Femur (tissue), 1 donor: Measurements from ENCODE around the gene RASGEF1C.

Experiments
- DNase-seq: peaks from one replicate; pipeline ENCODE4 v3.0.0-alpha.2; 2017

The RASGEF1C gene

DNA sequence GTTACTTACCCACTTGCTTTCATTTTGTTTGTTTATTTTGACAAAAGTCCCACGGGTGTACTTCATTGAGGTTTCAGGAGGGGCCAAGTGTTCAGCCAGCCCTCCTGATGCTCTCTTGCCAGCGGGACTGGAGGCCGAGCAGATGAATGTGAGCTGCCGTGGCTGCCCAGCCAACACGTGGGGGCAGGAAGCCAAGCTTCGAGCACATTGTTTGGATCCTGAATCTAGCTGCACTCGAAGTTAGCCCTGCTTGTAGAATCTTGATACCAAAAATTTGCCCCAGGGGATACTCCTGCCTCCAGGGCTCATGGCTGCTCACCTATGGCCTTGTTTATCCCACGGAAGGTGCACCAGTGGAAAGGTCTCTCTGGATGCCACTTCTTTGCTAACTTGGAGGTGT lies 49.3 kb downstream of the RASGEF1C start:
- peak; percentile 22 for DNase-seq

DNA sequence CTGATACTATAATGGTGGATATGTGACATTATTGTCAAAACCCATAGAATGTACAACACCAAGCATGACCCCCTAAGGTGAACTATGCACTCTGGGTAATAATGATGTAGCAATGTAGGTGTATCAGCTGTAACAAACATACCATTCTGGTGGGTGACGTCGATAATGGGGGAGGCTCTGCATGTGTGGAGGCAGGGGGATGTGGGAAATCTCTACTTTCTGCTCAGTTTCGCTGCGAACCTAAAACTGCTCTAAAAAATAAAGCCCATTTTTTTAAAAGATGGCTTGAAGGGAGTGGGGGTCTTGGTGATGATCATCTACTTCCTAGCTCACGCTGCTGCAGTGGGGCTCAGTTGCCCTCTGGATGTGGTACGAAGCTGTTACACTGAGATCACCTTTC lies 51.1 kb downstream of the RASGEF1C start:
- no peak for DNase-seq

DNA sequence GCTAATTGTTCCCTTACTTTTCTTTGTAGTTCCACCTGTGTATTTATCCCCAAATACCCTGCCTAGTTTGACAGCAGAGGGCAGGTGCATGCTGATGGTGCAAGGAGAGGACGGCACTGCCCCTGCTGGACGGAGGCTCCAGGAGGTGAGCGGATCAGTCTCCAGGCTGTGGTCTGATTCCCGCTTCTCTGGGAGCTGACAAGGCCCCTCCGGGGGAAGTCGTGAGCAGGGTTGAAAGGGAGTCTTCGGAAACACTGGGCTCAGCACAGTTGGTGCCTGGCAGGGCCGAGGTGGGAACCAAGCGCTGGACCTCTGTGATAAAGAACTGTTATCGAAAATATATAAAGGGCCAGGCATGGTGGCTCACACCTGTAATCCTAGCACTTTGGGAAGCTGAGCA lies 52.9 kb downstream of the RASGEF1C start:
- DNase-seq: no peak

DNA sequence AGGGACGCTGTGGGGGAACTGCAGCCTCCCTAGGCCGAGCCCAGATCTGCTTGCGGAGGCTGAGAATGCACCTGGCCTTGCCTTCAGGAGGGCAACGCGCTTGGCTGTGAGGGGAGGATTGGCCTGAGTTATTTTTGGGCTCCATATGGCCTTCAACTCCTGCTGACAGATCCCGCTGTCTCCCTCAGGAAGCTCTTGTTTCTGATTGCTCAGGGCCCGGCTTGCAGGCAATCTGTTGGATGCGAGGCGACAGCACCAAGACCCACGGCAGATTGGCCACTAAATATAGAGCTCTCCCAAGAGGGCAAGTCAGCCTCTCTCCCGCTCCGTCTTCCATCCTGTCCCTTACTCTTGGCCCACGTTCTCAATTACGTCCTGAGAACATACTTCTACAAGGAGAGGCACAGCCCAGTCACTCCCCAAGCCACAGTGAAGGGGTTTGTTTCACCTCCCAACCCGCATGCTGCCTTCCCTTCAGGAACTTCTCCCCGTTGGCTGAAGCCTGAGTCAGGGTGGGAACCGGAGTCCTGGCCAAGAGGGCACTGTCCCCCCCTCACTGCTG lies 53.6 kb downstream of the RASGEF1C start:
- peak; percentile 36 for DNase-seq

DNA sequence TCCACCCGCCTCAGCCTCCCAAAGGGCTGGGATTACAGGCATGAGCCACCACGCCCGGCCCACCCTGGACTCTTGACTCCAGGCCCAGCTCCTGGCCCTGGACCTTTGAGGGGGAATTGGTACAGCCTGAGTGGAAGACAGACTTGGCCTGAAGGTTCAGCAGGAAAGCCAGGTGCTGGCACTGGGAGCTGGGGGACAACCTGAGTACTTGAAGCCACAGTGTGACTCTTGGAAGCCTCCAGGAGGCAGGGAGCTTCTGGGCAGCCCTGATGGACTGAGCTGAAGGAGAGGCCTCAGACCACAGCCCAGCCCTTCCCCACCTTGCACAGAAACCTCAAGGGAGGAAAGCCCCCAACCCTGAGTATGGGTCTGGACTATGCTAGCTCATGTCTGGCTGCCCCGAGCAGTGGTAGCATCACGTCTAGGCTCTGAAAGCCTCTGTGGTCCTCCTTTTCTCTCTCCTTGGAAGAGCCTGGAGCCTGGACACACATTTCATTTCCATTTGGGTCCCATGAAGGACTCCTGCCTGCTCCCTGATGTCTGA lies 54.1 kb downstream of the RASGEF1C start:
- no peak for DNase-seq

DNA sequence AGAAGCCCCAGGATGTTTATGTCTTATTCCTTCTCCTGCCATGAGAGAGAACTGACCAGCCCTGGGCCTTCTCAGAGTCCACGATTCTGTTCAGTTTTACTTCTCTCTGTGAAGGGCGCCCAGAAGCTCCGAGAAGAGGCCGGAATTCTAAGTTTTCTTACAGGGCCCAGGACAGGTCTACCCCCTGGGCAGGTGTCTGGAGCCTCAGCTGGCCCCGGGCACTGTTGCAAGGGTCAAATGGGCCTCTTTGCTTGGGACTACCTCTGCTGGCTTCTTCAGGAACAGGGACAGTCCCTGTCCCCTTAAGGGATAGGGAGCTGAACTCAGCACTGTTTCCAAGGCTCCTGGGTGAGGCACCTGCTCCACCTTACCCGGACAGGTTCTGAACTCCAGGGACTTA lies 55.0 kb downstream of the RASGEF1C start:
- no peak for DNase-seq

DNA sequence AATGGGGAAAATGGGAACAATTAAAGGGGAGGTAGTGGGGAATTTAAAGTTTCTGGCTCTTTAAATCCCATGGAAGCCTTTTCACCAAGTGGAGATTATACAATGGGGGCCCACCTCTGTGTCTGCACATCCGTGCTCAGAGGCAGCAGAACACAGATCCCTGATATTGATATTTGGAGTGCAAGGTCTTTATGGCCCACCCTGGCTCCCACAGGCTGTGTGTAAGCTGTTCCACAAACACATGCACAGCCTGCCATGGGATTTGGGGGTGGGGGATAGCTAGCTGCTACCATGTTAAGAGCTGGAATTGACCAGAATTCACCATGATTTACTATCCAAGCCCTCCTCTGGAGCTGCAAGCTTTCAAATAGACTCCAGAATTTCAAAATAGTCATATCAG lies 55.9 kb downstream of the RASGEF1C start:
- DNase-seq: no peak

DNA sequence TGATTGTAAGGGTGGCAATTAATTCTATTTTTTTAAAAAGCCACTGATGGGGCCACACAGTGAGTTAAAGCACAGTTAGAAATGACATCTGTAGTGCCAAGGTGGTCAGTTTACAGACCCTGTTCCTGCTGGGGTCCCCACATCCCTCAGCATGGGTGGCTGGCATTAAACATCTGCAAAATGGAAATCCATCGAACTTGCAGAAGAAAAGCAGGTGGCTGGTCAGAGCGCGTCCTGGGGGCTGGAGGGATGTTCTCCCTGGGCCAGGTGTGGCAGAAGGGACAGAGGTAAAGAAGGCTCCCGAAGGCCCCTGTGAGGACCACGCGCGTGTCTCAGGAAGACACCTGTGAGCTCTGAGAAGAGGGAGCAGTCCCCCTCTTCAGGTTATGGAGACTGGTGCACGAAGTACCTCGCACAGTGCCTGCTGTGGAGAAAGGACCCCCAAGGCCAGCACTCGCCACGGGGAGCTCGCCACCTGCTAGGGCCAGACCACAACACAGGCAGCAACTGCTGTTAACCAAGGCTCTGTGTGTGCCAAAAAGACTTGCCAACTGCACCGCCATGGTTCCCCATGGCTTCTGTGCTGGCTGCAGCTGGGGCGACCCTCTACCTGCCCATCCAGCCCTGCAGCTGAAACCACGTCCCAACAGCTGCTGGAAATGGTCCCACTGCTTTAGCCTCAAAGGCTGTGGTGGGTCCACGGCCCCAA lies 65.2 kb downstream of the RASGEF1C start:
- peak; percentile 16 for DNase-seq

DNA sequence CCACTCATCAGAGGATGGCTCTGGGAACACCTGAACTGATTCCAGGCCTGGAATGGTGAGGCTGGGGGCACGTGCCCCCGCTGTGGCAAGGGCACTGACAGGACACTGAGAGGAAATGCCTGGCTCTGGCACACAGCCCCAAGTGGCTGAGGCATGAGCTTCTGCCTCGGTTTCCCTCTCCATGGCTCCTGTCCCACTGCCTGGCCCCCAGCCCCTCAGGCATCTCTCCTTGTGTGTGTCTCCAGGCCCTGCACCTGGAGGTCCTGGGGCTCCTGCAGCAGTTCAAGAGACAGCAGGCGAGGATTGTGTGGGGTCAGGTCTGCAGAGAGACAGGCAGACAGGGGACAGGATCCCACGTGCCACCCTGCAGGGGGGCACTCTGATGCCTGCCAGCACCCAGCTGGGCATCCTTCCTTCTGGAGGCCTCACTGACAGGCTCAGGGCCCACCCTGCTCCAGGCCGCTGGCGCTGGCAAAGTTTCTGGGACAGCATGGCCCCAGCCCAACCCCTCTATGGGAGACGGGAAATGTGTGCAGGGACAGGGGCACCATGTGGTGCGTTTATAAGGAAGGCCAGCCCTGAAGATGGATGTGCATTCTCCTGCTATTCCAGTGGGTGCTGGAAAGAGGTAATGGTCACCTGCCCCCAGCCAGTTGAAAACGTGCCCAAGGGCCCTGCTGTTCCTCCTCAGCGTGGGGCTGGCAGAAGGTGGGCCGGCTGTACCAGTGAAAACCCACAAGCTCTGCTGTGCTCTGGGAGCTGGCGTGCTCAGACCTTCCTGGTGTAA lies 66.0 kb downstream of the RASGEF1C start:
- DNase-seq: no peak

DNA sequence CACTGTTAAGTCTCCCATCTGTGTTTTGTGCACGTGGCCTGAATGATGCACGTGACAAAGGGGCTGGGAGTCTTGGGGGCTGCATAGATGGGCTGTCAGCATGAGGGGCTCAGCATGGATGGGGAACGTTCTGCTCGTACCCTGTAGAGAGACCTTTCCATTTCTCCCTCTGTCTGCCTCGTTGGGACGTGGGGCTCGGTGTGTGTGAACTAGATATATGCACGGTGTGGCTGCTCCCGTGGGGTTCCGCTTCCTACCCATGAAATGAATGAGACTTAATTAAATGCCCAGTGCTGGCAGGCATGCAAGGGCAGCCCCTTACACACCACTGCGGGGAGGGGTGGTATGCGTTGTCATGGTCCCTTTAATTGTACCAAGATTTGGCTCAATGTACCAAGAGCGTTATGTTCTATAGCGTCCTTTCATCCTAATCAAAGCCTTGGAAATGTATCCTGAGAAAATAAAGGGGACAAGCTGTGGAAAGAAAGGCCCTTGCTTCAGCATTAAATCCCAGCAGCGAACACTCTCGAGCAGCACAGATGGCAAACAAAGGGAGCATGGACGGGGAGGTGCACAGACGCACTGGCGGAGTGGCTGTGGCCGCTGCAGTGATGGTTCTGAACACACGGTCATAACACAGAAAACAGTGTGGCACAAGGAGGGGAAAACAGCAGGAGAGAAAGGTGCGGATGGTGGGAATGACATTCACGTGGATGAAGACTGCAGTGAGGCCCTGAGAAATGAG lies 66.8 kb downstream of the RASGEF1C start:
- DNase-seq: no peak

DNA sequence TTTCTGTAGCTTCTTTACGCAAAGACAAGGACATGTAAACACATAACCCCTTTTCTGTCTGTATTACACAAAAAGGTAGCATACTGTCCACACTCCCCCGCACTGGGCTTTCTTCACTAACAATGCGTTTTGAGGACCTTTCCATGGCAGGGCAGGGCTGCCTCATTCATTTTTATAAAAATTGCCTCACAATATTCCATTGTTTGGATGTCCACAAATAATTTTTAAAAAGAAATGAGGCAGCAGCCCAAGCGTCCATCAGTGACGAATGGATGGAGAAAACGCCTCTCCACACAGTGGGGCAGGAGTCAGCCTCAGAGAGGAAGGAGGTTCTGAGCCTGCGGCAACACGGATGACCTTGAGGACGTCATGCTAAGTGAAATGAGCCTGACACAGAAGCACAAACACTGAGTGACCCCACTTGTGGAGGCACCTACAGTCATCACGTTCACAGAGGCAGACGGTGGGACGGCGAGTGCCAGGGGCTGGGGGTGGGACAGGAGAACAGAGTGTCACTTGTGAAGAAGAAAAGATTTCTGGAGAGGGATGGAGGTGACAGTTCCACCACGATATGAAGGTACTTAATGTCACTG lies 67.8 kb downstream of the RASGEF1C start:
- no peak for DNase-seq

DNA sequence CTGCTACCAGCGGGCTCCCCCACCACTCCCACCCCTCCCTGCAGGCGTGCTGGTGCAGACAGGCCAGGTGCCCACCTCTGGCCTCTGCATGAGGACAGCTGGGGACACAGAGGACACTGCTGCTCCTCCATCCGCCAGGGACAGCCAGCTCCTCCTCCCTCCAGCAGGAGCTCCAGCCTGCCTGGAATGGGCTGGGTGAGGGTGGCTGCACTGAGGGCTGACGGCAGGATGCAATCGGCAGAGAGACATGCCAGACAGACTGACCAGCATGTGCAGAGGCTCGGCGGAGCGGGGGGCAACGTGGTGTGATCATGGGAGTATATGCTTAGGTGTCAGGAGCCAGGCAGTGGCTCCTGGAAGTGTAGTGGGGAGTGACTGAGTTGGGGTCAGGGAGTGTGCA lies 68.4 kb downstream of the RASGEF1C start:
- DNase-seq: no peak

DNA sequence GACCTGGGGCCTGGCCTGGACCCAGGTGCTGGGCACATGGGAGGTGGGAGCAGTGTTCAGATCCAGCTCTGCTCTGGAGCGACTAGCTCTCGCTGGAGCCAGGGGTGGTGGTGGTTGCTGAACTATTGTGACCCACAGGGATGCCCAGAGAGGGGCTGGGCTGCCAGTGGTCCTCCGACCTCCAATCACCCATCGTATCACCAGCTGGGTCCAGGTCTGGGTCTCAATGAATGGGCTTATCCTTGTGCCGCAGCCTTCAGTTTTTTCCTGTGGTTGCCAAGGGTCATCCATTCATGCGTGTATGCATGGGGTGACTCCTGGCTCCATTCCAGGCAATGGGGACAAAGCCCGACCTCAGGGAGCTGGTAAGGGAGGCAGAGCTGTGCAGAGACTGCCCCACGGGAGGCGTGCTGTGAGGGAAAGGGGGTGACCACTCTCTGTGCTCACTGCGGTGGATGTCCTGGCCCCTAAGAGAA lies 68.9 kb downstream of the RASGEF1C start:
- DNase-seq: peak; percentile 22

DNA sequence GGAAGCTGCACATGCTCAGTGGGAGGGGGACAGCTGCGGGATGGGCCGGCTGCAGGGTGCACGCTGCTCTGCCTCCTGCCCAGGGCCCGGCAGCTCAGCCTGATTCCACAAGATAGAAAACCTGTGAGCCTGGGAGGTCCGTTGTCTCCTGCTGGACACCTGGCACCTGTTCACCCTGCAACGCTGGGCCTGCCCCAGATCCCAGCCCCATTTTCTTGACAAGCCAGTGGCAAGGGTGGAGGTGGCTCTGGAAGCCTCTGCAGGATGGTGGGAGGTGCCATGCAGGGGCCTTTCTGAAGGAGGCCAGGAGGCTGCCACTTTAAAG lies 69.3 kb downstream of the RASGEF1C start:
- DNase-seq: no peak

DNA sequence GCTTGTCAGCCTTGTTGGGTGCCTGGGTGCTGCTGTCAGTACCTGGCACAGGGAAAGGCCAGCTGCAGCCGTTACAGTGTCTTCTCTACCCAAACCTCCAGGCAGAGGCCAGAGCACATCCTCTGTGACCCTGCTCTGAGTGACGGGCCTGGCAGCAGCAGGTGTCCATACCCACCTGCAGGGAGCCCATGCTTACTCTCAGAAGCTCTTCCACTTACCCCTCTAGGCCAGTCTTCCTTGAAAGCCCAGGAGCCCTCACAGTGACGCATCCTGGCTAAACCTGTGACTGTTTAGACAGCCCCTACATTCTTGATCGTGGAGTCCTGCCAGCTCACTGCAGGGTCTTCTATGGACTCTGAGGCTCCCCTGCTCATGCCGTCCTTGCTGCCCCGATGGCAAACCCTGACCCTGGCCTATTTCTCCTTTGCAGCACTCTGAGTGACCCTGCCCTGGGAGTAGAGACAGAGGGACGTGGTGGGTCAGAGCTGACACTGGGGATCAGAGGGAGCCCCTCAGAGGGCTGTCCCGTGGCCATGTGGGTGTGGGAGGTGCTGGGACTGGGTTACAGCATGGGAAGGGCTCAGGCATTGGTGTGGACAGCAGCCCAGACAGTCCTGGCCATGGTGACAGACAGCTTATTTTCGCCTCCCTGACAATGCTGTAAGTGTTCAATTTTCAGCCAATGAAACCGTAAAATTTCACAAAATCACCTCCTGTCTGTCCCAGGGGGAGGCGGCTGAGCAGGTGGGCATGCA lies 69.9 kb downstream of the RASGEF1C start:
- peak; percentile 4 for DNase-seq

DNA sequence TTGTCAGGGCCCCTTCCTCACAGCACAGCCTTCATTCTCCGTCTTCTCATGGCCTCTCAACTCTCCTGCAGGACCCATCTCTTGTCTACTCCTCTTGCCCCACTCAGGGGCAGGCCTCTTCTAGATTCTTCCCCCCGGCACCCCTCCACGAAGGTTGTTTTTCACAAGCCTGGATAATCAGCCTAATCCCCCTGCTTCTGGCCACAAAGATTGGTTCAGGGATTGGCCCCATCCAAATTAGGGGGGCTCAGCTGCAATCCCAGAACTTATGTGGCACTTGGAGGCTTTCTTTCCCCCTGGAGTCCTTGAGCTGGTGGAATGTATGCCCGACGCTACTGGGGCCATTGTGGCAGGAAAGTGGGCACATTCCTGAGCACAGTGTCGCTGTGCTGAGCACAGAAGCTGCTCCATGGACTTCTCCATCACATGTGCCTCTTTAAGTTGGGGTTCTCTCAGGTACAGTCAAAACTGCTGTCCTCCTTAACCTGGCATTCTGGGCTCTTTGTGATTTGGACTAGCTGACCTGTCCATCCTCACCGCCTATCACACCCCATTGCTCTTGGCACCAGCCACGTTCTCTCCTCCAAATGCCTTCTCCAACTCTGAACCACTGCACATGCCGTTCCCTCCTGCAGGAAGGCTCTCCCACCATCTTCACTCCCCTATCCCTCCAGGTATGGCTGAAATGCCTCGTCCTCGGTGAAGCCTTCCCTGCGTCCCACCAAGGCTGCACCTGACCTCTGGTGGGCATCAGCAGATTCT lies 70.6 kb downstream of the RASGEF1C start:
- DNase-seq: peak; percentile 10

DNA sequence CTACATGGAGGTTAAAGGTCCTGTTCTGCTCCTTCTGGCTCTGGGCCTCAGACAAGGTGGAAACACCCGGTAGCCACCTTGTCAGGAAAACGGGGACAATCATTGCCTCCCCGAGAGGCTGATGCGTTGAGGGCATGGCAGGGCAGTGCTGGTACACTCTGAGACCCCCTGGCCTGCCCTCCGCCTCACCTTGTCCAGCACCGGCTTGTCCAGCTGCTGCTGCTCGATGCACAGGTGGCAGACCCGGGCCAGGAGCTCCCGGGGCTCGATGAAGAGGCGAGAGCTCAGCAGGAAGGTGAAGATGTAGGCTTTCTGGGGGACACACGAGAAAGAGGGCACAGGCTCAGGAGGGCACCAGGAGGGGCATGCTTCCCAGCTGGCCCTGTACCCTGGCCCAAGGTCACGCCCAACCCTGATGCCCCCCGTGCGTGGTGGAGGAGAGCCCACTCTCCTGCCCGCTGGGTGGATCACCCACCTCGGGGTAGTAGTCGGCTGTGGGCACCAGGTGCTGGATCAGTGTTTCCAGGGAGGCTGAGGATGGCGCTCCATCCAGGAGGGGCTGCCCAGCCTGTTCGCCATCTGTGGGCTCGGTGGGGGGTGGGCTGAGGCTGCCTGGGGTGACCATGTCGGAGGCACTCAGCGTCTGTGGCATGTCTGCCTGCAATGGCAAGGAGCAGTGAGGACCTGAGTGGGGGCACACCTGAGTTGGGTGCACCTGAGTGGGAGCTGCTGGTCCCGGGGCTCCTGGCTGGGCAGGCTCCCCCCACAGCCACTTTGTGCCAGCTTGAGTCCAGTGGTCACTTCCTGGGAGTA lies 71.4 kb downstream of the RASGEF1C start:
- DNase-seq: no peak

DNA sequence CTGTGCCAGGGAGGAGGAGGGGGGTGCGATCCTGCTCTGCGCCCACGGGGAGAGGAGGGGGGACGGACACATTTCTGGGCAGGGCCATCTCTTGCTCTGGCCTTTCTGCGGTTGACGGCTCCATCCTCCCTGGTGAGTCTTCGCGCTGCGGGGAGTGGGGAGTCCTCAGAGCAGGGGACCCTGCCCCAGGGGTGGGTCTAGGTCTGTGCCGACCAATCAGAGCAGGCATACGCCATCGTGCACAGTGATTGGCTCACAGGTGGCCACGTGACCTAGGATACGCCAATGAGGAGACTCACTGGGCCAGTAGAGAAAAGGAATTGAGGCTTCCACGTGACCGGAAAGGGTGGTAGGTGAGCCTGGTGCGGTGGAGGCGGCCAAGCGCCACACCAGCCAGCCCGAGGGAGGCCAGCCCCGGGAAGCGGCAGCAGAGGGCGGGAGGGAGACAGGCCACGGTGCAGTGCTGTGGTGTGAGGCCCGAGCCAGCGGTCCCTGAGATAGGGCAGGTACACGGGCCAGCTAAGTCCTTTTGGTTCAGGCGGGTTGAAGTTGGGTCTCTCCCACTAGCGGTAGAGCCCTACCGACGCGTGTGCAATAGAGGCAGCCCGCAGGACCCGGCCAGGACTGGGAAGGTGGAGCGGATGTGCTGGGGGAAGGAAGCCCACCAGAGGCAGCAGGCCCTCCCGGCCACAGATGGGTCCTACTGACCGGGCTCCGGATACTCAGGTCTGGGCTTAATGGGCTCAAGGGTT lies 72.2 kb downstream of the RASGEF1C start:
- no peak for DNase-seq

DNA sequence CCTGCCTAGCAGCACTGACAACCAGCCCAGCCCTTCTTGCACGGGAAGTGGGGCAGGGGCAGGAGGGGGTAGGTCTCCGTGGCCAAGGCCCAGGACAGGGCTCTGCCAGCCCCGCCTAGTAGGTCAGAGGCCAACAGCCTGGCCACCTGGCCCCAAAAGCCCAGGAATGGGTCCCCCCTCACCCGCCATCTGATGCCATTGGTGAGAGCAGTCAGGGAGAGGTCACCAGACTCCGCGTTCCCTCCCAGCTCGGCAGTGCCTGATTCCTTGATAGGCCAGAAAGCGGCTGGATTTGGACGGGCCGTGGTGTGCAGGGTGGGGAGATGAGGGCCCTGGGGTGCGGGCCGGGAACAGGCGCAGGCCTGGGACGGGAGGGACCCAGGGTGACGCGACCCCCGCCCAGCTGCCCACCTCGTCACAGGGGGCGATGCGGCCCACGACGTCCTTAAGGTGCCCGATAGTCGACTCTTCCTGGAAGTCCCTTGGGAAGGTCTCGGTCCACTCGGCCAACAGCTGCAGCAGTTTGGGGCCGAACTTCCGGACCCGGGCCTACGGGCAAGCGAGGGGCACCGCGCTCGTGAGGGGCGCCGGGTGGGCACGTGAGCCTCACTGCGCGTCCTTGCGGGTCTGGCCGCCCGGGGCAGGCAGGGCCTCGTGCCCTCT lies 72.9 kb downstream of the RASGEF1C start:
- DNase-seq: no peak
